H1 (cell line): ENCODE data around the gene LRRC4C. TPM values are rescaled to one million over a fixed set of nuclear protein-coding genes. Genes with fewer than 3 reads are reported as not detected.

Experiments
- CTCF ChIA-PET: fragments of 300-600 bp; sonication (Branson Sonifier 250); formaldehyde crosslinking; loops from one replicate; lab custom pipeline; 2021; ENCODE audit not compliant: partially characterized antibody; lab: Charles Lee
- POLR2A ChIA-PET: fragments of 300-600 bp; sonication (Branson Sonifier 250); formaldehyde crosslinking; loops from one replicate; lab custom pipeline; 2021; ENCODE audit warnings: inconsistent platforms; ENCODE audit not compliant: partially characterized antibody; lab: Charles Lee
- DNase-seq, 2 experiments: peaks; one replicate each; pipeline versions ENCODE4 v3.0.0 to v3.0.0-alpha.2; 2010 to 2022; ENCODE audit warnings: low spot score in 2 of 2, low read depth in 1 of 2, mixed read lengths in 1 of 2
- FAIRE-seq: peaks from 2 replicates; lab custom pipeline; 2011; peaks lifted over from hg19 to GRCh38; lab: Jason Lieb, UNC
- H2AFZ ChIP-seq: 2 replicates; pipeline ENCODE4 v1.8.1; 2012; ENCODE audit warnings: low read length, inconsistent platforms
- H2AK5ac ChIP-seq: 2 replicates; pipeline ENCODE4 v1.6.1; 2013; ENCODE audit warnings: low read depth, low read length
- H2BK120ac ChIP-seq: replicated peaks from 2 replicates; pipeline ENCODE3; 2013; ENCODE audit warnings: low read depth, low read length, inconsistent platforms
- H2BK12ac ChIP-seq: 2 replicates; pipeline ENCODE4 v1.6.1; 2013; ENCODE audit warnings: low read depth, low read length
- H2BK15ac ChIP-seq: 2 replicates; pipeline ENCODE4 v1.6.1; 2013; ENCODE audit warnings: low read length
- H2BK20ac ChIP-seq: 2 replicates; pipeline ENCODE4 v1.6.1; 2013; ENCODE audit warnings: low read length
- H2BK5ac ChIP-seq: 2 replicates; pipeline ENCODE4 v1.6.1; 2013; ENCODE audit warnings: low read depth, low read length
- H3K14ac ChIP-seq: 2 replicates; pipeline ENCODE4 v1.6.1; 2013; ENCODE audit warnings: inconsistent platforms; ENCODE audit not compliant: insufficient read length
- H3K18ac ChIP-seq: 2 replicates; pipeline ENCODE4 v1.6.1; 2013; ENCODE audit warnings: low read length; ENCODE audit errors: extremely low read depth
- H3K23ac ChIP-seq: 2 replicates; pipeline ENCODE4 v1.6.1; 2013; ENCODE audit warnings: inconsistent platforms; ENCODE audit not compliant: insufficient read length
- H3K23me2 ChIP-seq: 2 replicates; pipeline ENCODE4 v1.6.1; 2013; ENCODE audit warnings: low read depth, low read length
- H3K27ac ChIP-seq: 2 replicates; pipeline ENCODE4 v1.6.1; 2011; ENCODE audit warnings: low read depth, low read length, inconsistent platforms
- H3K27me3 ChIP-seq, 4 experiments: replicated peaks in 1 of 4; 1 replicate in 1 of 4; 2 replicates in 3 of 4; pipeline versions ENCODE4 v1.6.1 to v1.8.1; 2011 to 2013; ENCODE audit warnings: low read length in 3 of 4, mild to moderate bottlenecking in 3 of 4, inconsistent platforms in 2 of 4, mixed read lengths in 2 of 4, moderate library complexity in 1 of 4; ENCODE audit not compliant: control insufficient read depth in 3 of 4, insufficient read depth in 3 of 4; ENCODE audit errors: extremely low read depth in 1 of 4
- H3K36me3 ChIP-seq, 4 experiments: 2 replicates each; pipeline versions ENCODE4 v1.6.1 to v1.8.1; 2011 to 2013; ENCODE audit warnings: mild to moderate bottlenecking in 4 of 4, low read length in 3 of 4, moderate library complexity in 2 of 4, control low read depth in 1 of 4, inconsistent platforms in 1 of 4; ENCODE audit not compliant: insufficient read depth in 4 of 4, control insufficient read depth in 2 of 4
- H3K4ac ChIP-seq: replicated peaks from 2 replicates; pipeline ENCODE3; 2013; ENCODE audit warnings: low read length, low read depth, mixed read lengths, inconsistent platforms; ENCODE audit not compliant: insufficient read length
- H3K4me1 ChIP-seq, 4 experiments: replicated peaks in 1 of 4; 1 replicate in 1 of 4; 2 replicates in 3 of 4; pipeline versions ENCODE4 v1.6.1 to v1.8.1; 2011 to 2013; ENCODE audit warnings: low read length in 3 of 4, inconsistent platforms in 2 of 4, mixed read lengths in 1 of 4; ENCODE audit not compliant: insufficient read depth in 4 of 4, control insufficient read depth in 3 of 4
- H3K4me2 ChIP-seq, 2 experiments: 2 replicates each; pipeline versions ENCODE4 v1.6.1 to v1.8.1; 2011 to 2013; ENCODE audit warnings: low read depth in 2 of 2, low read length in 2 of 2, control low read depth in 1 of 2, inconsistent platforms in 1 of 2, mild to moderate bottlenecking in 1 of 2; ENCODE audit not compliant: insufficient read depth in 1 of 2
- H3K4me3 ChIP-seq, 4 experiments: fragments of 200-600, 300-600 bp in 1 of 4; sonication (generic), shearing (Covaris generic), sonication (Bioruptor Twin) in 1 of 4; 2 replicates each; pipeline versions ENCODE4 v1.5.1 to v1.8.1; 2011 to 2016; ENCODE audit warnings: low read length in 4 of 4, low read depth in 3 of 4, control low read depth in 2 of 4, inconsistent platforms in 2 of 4, mild to moderate bottlenecking in 2 of 4, mixed read lengths in 1 of 4, moderate library complexity in 1 of 4; ENCODE audit not compliant: insufficient read depth in 2 of 4; ENCODE audit errors: extremely low read depth in 1 of 4
- H3K56ac ChIP-seq: replicated peaks from 2 replicates; pipeline ENCODE3; 2013; ENCODE audit warnings: low read depth, mild to moderate bottlenecking, mixed read lengths, low read length, inconsistent platforms; ENCODE audit not compliant: insufficient read length
- H3K79me1 ChIP-seq: 2 replicates; pipeline ENCODE4 v1.6.1; 2013; ENCODE audit warnings: low read depth, low read length, control low read depth
- H3K79me2 ChIP-seq, 2 experiments: 2 replicates each; pipeline versions ENCODE4 v1.6.1 to v1.8.1; 2012 to 2013; ENCODE audit warnings: low read length in 2 of 2, mild to moderate bottlenecking in 2 of 2, inconsistent platforms in 1 of 2; ENCODE audit not compliant: insufficient read depth in 2 of 2, control insufficient read depth in 1 of 2
- H3K9ac ChIP-seq, 4 experiments: replicated peaks in 1 of 4; 1 replicate in 1 of 4; 2 replicates in 3 of 4; pipeline versions ENCODE4 v1.6.1 to v1.8.1; 2011 to 2013; ENCODE audit warnings: low read depth in 3 of 4, low read length in 3 of 4, control low read depth in 2 of 4, mild to moderate bottlenecking in 2 of 4, moderate library complexity in 2 of 4, inconsistent platforms in 1 of 4; ENCODE audit errors: extremely low read depth in 1 of 4
- H3K9me3 ChIP-seq, 2 experiments: 2 replicates each; pipeline versions ENCODE4 v1.6.1 to v1.8.1; 2012 to 2013; ENCODE audit warnings: mild to moderate bottlenecking in 2 of 2, moderate library complexity in 2 of 2, control low read depth in 1 of 2, inconsistent platforms in 1 of 2, low read depth in 1 of 2, low read length in 1 of 2, mixed read lengths in 1 of 2; ENCODE audit not compliant: insufficient read depth in 2 of 2
- H4K20me1 ChIP-seq, 2 experiments: replicated peaks in 1 of 2; 2 replicates each; pipeline versions ENCODE3 to v1.8.1; 2011 to 2013; ENCODE audit warnings: inconsistent platforms in 2 of 2, low read length in 2 of 2, mild to moderate bottlenecking in 1 of 2; ENCODE audit not compliant: insufficient read depth in 2 of 2, control insufficient read depth in 1 of 2
- H4K5ac ChIP-seq: 2 replicates; pipeline ENCODE4 v1.6.1; 2013; ENCODE audit warnings: low read length, low read depth, mixed read lengths, inconsistent platforms; ENCODE audit not compliant: insufficient read length
- H4K8ac ChIP-seq: 2 replicates; pipeline ENCODE4 v1.8.0; 2013; ENCODE audit warnings: mild to moderate bottlenecking, moderate library complexity, low read length, inconsistent platforms; ENCODE audit not compliant: insufficient read depth; ENCODE audit errors: extremely low read depth
- H4K91ac ChIP-seq: replicated peaks from 2 replicates; pipeline ENCODE3; 2013; ENCODE audit warnings: low read length, mixed read lengths, inconsistent platforms; ENCODE audit not compliant: insufficient read length
- CHD2 ChIP-seq: IDR thresholded peaks from 2 replicates; pipeline ENCODE4 v1.6.1; 2012; ENCODE audit warnings: low read length, improper control_type of control experiment
- CTCF ChIP-seq, 3 experiments: IDR thresholded peaks; 1 replicate in 2 of 3; 2 replicates in 1 of 3; pipeline versions ENCODE4 v1.5.1 to v1.6.1; 2011; ENCODE audit warnings: low read length in 3 of 3, mild to moderate bottlenecking in 3 of 3, inconsistent platforms in 2 of 3, low read depth in 1 of 3, moderate library complexity in 1 of 3; ENCODE audit not compliant: insufficient read depth in 1 of 3; ENCODE audit errors: control extremely low read depth in 1 of 3
- FOSL1 ChIP-seq: IDR thresholded peaks from 2 replicates; pipeline ENCODE4 v1.6.1; 2011; ENCODE audit warnings: mild to moderate bottlenecking, low read depth, low read length, moderate library complexity; ENCODE audit not compliant: insufficient read depth
- HDAC2 ChIP-seq, 2 experiments: fragments of 300-600 bp in 1 of 2; sonication (generic) in 1 of 2; IDR thresholded peaks; 2 replicates each; pipeline ENCODE4 v1.6.1; 2011 to 2012; ENCODE audit warnings: low read depth in 2 of 2, low read length in 2 of 2, mild to moderate bottlenecking in 2 of 2, moderate library complexity in 2 of 2, borderline replicate concordance in 1 of 2, inconsistent platforms in 1 of 2
- POLR2A ChIP-seq, 2 experiments: IDR thresholded peaks; 1 replicate in 1 of 2; 2 replicates in 1 of 2; pipeline ENCODE4 v1.6.1; 2011; ENCODE audit warnings: low read depth in 2 of 2, low read length in 2 of 2, mild to moderate bottlenecking in 2 of 2; ENCODE audit errors: control extremely low read depth in 1 of 2
- POU5F1 ChIP-seq: IDR thresholded peaks from 2 replicates; pipeline ENCODE4 v1.6.1; 2011; ENCODE audit warnings: low read depth, mild to moderate bottlenecking, low read length, moderate library complexity
- TAF1 ChIP-seq: IDR thresholded peaks from 2 replicates; pipeline ENCODE4 v1.6.1; 2011; ENCODE audit warnings: mild to moderate bottlenecking, low read depth, low read length
- TBP ChIP-seq: IDR thresholded peaks from 2 replicates; pipeline ENCODE4 v1.6.1; 2011; ENCODE audit warnings: low read depth, low read length, improper control_type of control experiment
- WGBS, 2 experiments: shearing (Covaris generic) in 1 of 2; methylation state at CpG; one replicate each; pipeline versions ENCODE4 v1.1.6 to v1.1.7; 2013 to 2015; ENCODE audit warnings: low lambda C conversion rate in 2 of 2, mixed read lengths in 2 of 2, inconsistent platforms in 1 of 2, low coverage in 1 of 2, missing lambda C conversion rate in 1 of 2; ENCODE audit not compliant: insufficient replicate concordance in 2 of 2, insufficient coverage in 1 of 2, insufficient read length in 1 of 2; ENCODE audit errors: extremely low coverage in 1 of 2, missing lambda C conversion rate in 1 of 2; 5-methylcytosine and 5-hydroxymethylcytosine counted together
- polyA plus RNA-seq, 7 experiments: library from polyadenylated mRNA; depleted of rRNA in 3 of 7; stranded (reverse) in 5 of 7; unstranded in 2 of 7; fragments of >200 nt in 5 of 7; fragments of 200-250 nt in 2 of 7; gene quantifications; 1 replicate in 5 of 7; 2 replicates in 1 of 7; 4 replicates in 1 of 7; pipeline versions ENCODE4 v1.2.1 to v1.2.3, GENCODE V29; 2011 to 2013; ENCODE audit warnings: missing spikeins in 2 of 7, mixed read lengths in 2 of 7
- total RNA-seq: library from RNA; stranded (reverse); fragmentation: NEBNext Ultra II Directional; extraction: Animal tissue kit (Norgen Biotek cat#: 25700); gene quantifications from 2 replicates; pipeline ENCODE4 v1.2.1, GENCODE V29; 2021

The LRRC4C gene
- total and polyA plus RNA-seq, 2 of the 8 experiments (the other 6 are each of a cell fraction or from before 2014, with no cell fraction given), result 0.23 to 2.2 TPM

DNA sequence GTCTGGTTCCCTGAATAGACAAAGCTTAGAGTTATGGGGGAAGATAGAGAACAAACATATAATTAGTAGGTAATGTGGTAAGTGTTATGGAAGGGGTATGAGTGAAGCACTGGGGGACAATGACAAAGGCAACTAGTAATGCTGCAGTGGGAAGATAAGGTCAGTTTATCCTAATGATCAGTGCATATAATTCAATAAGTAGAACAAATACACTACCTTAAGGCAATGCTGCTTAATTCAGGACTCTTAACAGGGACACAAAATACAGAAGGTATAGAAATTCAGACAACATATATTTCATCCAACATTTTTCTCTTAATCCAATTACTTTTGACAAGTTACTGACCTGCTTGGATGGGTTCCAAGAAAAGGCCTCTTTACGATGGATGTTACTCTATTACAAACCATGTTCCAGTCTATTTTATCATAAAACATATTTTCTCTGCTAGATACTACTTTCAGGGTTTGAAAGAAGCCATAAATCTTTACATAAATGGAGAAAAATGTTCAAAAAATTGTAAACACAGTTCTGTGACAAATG, 1186.2 kb downstream of the LRRC4C start:
- DNase-seq, result no peak
- H3K4me3 ChIP-seq, result no peak overlapping the region

More for the DNA sequence above, 1186.2 kb downstream of the LRRC4C start:
- WGBS, 2 experiments, result 100% methylated on average over 1 of the region's 1 CpG; no CpG with 5 or more reads in 1 of the 2 experiments
- Histone ChIP-seq H3K27ac (no peak overlapping the region), H3K4ac (no peak overlapping the region), H2BK120ac (no peak overlapping the region), H2BK5ac (no peak overlapping the region), H3K9me3 (no peaks in the 10 kb centered on the region), H3K79me2 (no peaks in the 10 kb centered on the region), H3K4me1 (no peaks in the 10 kb centered on the region), H2AFZ (no peak overlapping the region), H4K20me1 (no peaks in the 10 kb centered on the region), H2BK12ac (no peak overlapping the region), H3K36me3 (no peaks in the 10 kb centered on the region), H3K4me2 (no peak overlapping the region), H3K56ac (no peak overlapping the region), H3K9ac (no peak overlapping the region), H3K23ac (no peak overlapping the region), H3K27me3 (no peaks in the 10 kb centered on the region), H3K23me2 (no peaks in the 10 kb centered on the region; the same call in 1 of the 2 replicates), H4K91ac (no peak overlapping the region), H2AK5ac (no peak overlapping the region), H4K8ac (no peak overlapping the region), H4K5ac (no peak overlapping the region), H2BK15ac (no peak overlapping the region), H3K14ac (no peak overlapping the region), H3K18ac (no peak overlapping the region), H3K79me1 (no peaks in the 10 kb centered on the region), H2BK20ac (no peak overlapping the region)
- ChIA-PET POLR2A (no interaction called here), CTCF (no interaction called here)
- no peak for TF ChIP-seq CTCF (IDR thresholded peaks at IDR 0.05; ENCODE audit: control extremely low read depth in 1 of 3, insufficient read depth in 1 of 3, low read depth in 1 of 3, low read length in 3 of 3)
- no peak for TF ChIP-seq CHD2
- no peak for TF ChIP-seq POLR2A (IDR thresholded peaks at IDR 0.05; ENCODE audit: control extremely low read depth in 1 of 2, low read depth in 2 of 2, low read length in 2 of 2)
- TF ChIP-seq TBP, result no peak
- TF ChIP-seq HDAC2 (IDR thresholded peaks at IDR 0.05; ENCODE audit: borderline replicate concordance in 1 of 2, low read depth in 2 of 2, low read length in 2 of 2), result no peak
- no peak for TF ChIP-seq FOSL1
- TF ChIP-seq POU5F1, result no peak
- TF ChIP-seq TAF1, result no peak
- no peak for FAIRE-seq
